GM12873 (cell line): ENCODE results near the gene PAPPA.

Experiments
- CTCF ChIP-seq: IDR thresholded peaks from 2 replicates; pipeline ENCODE4 v1.5.1; 2012; ENCODE audit warnings: low read depth, mild to moderate bottlenecking, moderate library complexity, low read length, control low read depth; ENCODE audit not compliant: insufficient read depth; ENCODE audit errors: missing control alignments

PAPPA gene

DNA sequence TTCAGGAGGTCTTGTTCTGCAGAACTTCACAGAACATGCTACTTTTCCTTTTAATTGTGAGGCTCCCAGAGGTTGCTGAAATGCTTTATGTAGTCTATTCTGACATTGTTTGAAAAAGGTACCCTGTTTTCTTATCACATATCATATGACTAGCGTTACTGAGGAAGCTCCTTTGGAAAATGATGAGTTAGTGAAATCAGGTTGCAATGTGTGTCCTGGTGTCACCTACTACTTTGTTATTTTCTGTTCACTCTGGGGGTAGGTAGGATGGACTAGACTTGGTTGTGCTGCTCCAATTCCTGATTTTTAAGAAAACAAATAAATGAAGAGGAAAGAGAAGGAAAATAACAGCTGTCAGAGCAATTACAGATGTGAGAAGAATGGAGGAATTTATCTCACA lies 93.7 kb downstream of the PAPPA start:
- no peak for TF ChIP-seq CTCF

GRCh38 chr9:116247791-116248374 lies 94.3 kb downstream of the PAPPA start:
- TF ChIP-seq CTCF: no peak

DNA sequence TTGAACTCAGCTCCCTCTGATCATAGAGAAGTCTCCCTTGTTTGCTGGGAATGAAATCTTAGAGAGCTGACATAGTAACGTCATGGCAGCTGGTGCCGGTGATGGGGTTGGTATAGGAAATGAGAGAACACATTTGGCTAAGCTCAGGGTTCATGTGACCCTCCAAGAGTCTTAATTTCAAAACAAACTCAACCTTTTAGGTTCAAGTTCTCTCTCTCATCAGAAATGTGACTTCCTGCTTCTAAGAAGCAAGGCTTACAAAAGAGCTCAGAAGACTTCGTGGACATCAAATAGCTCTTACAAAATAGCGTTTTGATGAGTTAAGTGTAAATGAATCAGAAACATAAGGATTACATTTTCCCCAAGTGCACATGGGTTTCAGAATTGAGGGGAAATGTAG lies 97.3 kb downstream of the PAPPA start:
- no peak for TF ChIP-seq CTCF

GRCh38 chr9:116251366-116251765 lies 97.8 kb downstream of the PAPPA start:
- no peak for TF ChIP-seq CTCF

DNA sequence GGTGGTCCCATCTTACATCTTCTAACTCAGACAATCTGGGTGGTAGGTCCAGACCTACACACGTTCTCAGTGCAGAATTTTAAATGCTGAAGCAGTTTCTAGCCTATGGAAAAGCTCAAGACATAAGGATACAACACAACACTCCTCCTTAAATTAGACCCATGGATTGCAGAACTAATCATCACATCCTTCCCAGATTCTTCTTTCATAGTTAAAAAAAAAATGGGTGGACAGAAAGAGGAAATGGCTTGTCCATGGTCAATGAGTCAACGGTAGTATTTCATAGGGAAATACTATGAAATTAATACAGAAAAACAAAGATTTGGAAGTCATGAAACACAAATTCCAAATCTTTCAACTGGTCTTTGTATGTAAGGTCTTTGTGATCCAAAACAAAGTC lies 106.9 kb downstream of the PAPPA start:
- no peak for TF ChIP-seq CTCF

DNA sequence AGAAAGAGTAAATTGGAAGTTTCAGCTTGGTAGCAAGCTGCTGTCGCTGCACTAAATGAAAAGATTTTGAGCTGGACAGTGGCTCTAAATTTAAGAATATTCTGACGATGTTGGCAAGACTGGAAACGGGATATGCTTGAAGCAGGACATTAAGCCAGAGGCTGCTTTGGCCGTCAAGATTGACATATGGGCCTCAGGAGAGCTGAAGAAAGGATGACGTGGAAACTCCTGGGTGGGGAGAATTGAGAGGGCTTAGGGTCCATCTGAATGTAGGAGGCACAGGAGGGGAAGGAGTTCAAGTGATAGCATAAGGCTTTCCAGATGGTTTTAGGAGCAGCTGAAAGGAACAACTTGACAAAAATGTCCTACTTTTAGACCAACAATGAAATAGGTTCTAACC lies 108.9 kb downstream of the PAPPA start:
- no peak for TF ChIP-seq CTCF

DNA sequence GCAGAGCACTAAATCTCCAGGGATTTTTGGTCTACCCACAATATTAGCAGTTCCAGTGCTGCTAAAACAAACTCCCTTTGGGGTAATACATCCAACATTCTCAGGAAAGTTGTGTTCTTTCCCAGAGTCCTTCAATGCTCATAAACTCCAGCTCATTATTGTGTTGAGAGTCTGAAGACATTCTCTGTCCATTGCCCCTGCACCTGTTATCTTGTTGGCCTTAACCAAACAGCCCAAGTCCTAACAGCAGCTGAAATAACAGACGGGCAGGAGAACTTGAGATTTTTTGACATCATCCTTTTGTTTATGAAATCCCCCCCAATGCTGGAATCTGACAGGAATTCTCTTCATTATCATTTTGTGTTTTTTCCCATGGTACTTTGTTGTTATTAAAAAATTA lies 110.8 kb downstream of the PAPPA start:
- TF ChIP-seq CTCF: no peak

DNA sequence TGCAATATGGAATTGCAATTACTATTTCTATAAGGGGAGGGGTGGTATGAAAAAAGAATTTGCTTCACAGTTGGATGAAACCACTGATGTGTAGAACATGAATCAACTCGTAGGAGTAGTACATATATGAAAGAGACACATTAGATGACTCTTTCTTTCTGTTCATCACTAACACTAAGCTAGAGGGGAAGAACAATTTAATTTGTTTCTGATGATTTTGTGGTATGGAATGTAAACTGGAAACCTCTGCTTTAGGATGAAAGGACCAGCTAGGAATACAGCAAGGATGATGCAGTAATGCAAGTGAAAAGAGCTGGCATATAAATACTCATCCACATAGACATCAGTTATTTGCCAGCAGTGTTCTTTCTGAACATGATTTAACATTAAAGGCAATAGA lies 113.4 kb downstream of the PAPPA start:
- no peak for TF ChIP-seq CTCF
